PC-9 (cell line): Measurements from ENCODE around the gene PRC1.

Experiments
- EZH2 ChIP-seq: fragments of 200-600 bp; sonication (generic); IDR thresholded peaks from 2 replicates; pipeline ENCODE4 v1.8.0; 2017; ENCODE audit warnings: antibody characterized with exemption, low read depth
- TF ChIP-seq, protein P1 (sequence below): fragments of 200-600 bp; sonication (generic); conservative IDR thresholded peaks from 2 replicates; pipeline ENCODE4 v1.6.1; 2017; ENCODE audit warnings: mixed run types, antibody characterized with exemption, mild to moderate bottlenecking, moderate library complexity

DNA sequence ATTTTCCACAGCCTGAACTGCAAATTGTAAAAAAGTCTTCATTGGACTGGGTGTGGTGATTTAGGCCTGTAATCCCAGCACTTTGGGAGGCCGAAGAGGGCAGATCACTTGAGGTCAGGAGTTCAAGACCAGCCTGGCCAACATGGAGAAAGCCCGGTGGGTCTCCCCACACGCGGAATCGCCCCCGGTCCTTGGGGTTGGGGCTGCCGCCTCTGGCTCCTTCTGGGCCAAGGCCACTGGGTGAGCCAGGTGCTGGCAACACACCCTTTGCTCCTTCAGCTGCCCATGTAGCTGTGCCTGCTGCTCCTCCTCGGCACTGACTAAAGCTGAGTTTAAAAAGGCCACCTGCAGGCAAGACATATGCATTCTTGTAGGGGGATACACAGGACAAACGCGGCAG, 37.5 kb upstream of the PRC1 start:
- TF ChIP-seq, protein P1, sequence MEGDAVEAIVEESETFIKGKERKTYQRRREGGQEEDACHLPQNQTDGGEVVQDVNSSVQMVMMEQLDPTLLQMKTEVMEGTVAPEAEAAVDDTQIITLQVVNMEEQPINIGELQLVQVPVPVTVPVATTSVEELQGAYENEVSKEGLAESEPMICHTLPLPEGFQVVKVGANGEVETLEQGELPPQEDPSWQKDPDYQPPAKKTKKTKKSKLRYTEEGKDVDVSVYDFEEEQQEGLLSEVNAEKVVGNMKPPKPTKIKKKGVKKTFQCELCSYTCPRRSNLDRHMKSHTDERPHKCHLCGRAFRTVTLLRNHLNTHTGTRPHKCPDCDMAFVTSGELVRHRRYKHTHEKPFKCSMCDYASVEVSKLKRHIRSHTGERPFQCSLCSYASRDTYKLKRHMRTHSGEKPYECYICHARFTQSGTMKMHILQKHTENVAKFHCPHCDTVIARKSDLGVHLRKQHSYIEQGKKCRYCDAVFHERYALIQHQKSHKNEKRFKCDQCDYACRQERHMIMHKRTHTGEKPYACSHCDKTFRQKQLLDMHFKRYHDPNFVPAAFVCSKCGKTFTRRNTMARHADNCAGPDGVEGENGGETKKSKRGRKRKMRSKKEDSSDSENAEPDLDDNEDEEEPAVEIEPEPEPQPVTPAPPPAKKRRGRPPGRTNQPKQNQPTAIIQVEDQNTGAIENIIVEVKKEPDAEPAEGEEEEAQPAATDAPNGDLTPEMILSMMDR = no peak
- TF ChIP-seq EZH2 = no peak
